Fibroblast of peridontal ligament (primary cell): Measurements from ENCODE around the gene KRTAP5-7.
A peak's percentile ranks its signal among the peaks of the same experiment; 100 is the strongest.
"Not testable (repeated sequence)": the region's sequence is repeated elsewhere in the genome, so short reads cannot be mapped to it uniquely, and the experiment has no call there.

Experiments used
- DNase-seq: peaks from one replicate; pipeline ENCODE4 v3.0.0-alpha.2; 2010; ENCODE audit errors: extremely low read depth

Gene KRTAP5-7

GRCh38 chr11:71557257-71557656, 30.2 kb downstream of the KRTAP5-7 start:
- DNase-seq, result no peak

- no peak for DNase-seq
Measured at GRCh38 chr11:71558996-71559395, 31.9 kb downstream of the KRTAP5-7 start.

GRCh38 chr11:71562120-71562519, 35.1 kb downstream of the KRTAP5-7 start:
- DNase-seq, result peak; percentile 6

- DNase-seq, result peak; percentile 32
Measured at GRCh38 chr11:71563406-71563805, 36.3 kb downstream of the KRTAP5-7 start.

- DNase-seq, result no peak
Measured at GRCh38 chr11:71564430-71564829, 37.4 kb downstream of the KRTAP5-7 start.

GRCh38 chr11:71565263-71565662, 38.2 kb downstream of the KRTAP5-7 start, which contains the start of gene KRTAP5-10:
KRTAP5-10 (plus strand) TSS chr11:71565563; CDS start chr11:71565588, 25 bp downstream.
- no peak for DNase-seq

GRCh38 chr11:71566081-71566620, 39.1 kb downstream of the KRTAP5-7 start:
- no peak for DNase-seq

- not testable (repeated sequence) for DNase-seq
Measured at GRCh38 chr11:71566626-71567599, 39.8 kb downstream of the KRTAP5-7 start.

GRCh38 chr11:71567633-71568032, 40.6 kb downstream of the KRTAP5-7 start:
- not testable (repeated sequence) for DNase-seq

GRCh38 chr11:71568704-71569349, 41.8 kb downstream of the KRTAP5-7 start:
- DNase-seq, result no peak

- not testable (repeated sequence) for DNase-seq
Measured at GRCh38 chr11:71571101-71571850, 44.2 kb downstream of the KRTAP5-7 start.

GRCh38 chr11:71572811-71573210, 45.7 kb downstream of the KRTAP5-7 start:
- no peak for DNase-seq

- no peak for DNase-seq
Measured at GRCh38 chr11:71574418-71574817, 47.4 kb downstream of the KRTAP5-7 start.

- DNase-seq, result no peak
Measured at GRCh38 chr11:71575723-71576424, 48.8 kb downstream of the KRTAP5-7 start.

- not testable (repeated sequence) for DNase-seq
Measured at GRCh38 chr11:71576688-71577465, 49.8 kb downstream of the KRTAP5-7 start.

GRCh38 chr11:71577469-71578004, 50.5 kb downstream of the KRTAP5-7 start:
- no peak for DNase-seq
